ENCODE data around the gene CCBE1. TPM values are rescaled to one million over a fixed set of nuclear protein-coding genes. Genes with fewer than 3 reads are reported as not detected.

The CCBE1 gene
- total RNA-seq, 1 donor from 2014 or later: 1.2 TPM

- Mint-ChIP-seq H3K4me1 (ENCODE audit: unreplicated experiment) (no peaks in the 10 kb centered on the region), H3K27ac (ENCODE audit: unreplicated experiment) (no peak overlapping the region), H3K36me3 (ENCODE audit: low read depth, unreplicated experiment) (no peaks in the 10 kb centered on the region), H3K9me3 (ENCODE audit: unreplicated experiment) (no peaks in the 10 kb centered on the region), H3K4me3 (ENCODE audit: unreplicated experiment) (no peak overlapping the region), H3K27me3 (ENCODE audit: unreplicated experiment) (peaks cover 3% of the 10 kb centered on the region)
- DNase-seq (ENCODE audit: low spot score): no peak
- no peak for TF ChIP-seq CTCF (IDR thresholded peaks at IDR 0.05; ENCODE audit: unreplicated experiment)
Observed at GRCh38 chr18:59575995-59576394, 121.2 kb downstream of the CCBE1 start.

- no peak overlapping the region for H3K27ac Mint-ChIP-seq (ENCODE audit: unreplicated experiment)
- peaks cover 9% of the 10 kb centered on the region for H3K4me1 Mint-ChIP-seq (ENCODE audit: unreplicated experiment)
- no peak for TF ChIP-seq CTCF (IDR thresholded peaks at IDR 0.05; ENCODE audit: unreplicated experiment)
Observed at GRCh38 chr18:59573962-59574361, 123.3 kb downstream of the CCBE1 start.

GRCh38 chr18:59571902-59572301, 125.3 kb downstream of the CCBE1 start:
- no peak for TF ChIP-seq CTCF (IDR thresholded peaks at IDR 0.05; ENCODE audit: unreplicated experiment)
- Mint-ChIP-seq H3K4me3 (ENCODE audit: unreplicated experiment) (no peak overlapping the region), H3K27ac (ENCODE audit: unreplicated experiment) (no peak overlapping the region), H3K36me3 (ENCODE audit: low read depth, unreplicated experiment) (no peaks in the 10 kb centered on the region), H3K9me3 (ENCODE audit: unreplicated experiment) (no peaks in the 10 kb centered on the region), H3K27me3 (ENCODE audit: unreplicated experiment) (no peaks in the 10 kb centered on the region), H3K4me1 (ENCODE audit: unreplicated experiment) (peaks cover 11% of the 10 kb centered on the region)
- no peak for DNase-seq (ENCODE audit: low spot score)

More at GRCh38 chr18:59573962-59574361, 123.3 kb downstream of the CCBE1 start:
- H3K27me3 Mint-ChIP-seq (ENCODE audit: unreplicated experiment): no peaks in the 10 kb centered on the region
- no peak for DNase-seq (ENCODE audit: low spot score)
- H3K36me3 Mint-ChIP-seq (ENCODE audit: low read depth, unreplicated experiment): no peaks in the 10 kb centered on the region
- H3K9me3 Mint-ChIP-seq (ENCODE audit: unreplicated experiment): no peaks in the 10 kb centered on the region
- H3K4me3 Mint-ChIP-seq (ENCODE audit: unreplicated experiment): no peak overlapping the region

- Mint-ChIP-seq H3K9me3 (ENCODE audit: unreplicated experiment) (no peaks in the 10 kb centered on the region), H3K36me3 (ENCODE audit: low read depth, unreplicated experiment) (no peaks in the 10 kb centered on the region), H3K4me3 (ENCODE audit: unreplicated experiment) (no peak overlapping the region), H3K27me3 (ENCODE audit: unreplicated experiment) (no peaks in the 10 kb centered on the region), H3K4me1 (ENCODE audit: unreplicated experiment) (peaks cover 11% of the 10 kb centered on the region), H3K27ac (ENCODE audit: unreplicated experiment) (no peak overlapping the region)
- DNase-seq (ENCODE audit: low spot score): no peak
- no peak for TF ChIP-seq CTCF (IDR thresholded peaks at IDR 0.05; ENCODE audit: unreplicated experiment)
Observed at GRCh38 chr18:59570796-59571195, 126.4 kb downstream of the CCBE1 start.

GRCh38 chr18:59570101-59570775, 127.0 kb downstream of the CCBE1 start:
- Mint-ChIP-seq H3K27ac (ENCODE audit: unreplicated experiment) (no peak overlapping the region), H3K27me3 (ENCODE audit: unreplicated experiment) (no peaks in the 10 kb centered on the region), H3K4me3 (ENCODE audit: unreplicated experiment) (no peak overlapping the region), H3K4me1 (ENCODE audit: unreplicated experiment) (peaks cover 11% of the 10 kb centered on the region), H3K9me3 (ENCODE audit: unreplicated experiment) (no peaks in the 10 kb centered on the region), H3K36me3 (ENCODE audit: low read depth, unreplicated experiment) (no peaks in the 10 kb centered on the region)
- DNase-seq (ENCODE audit: low spot score): no peak
- no peak for TF ChIP-seq CTCF (IDR thresholded peaks at IDR 0.05; ENCODE audit: unreplicated experiment)
